GM12892 (cell line): ENCODE data around the gene TNK2.
"Not testable (repeated sequence)": the region's sequence is repeated elsewhere in the genome, so short reads cannot be mapped to it uniquely, and the experiment has no call there.

Source experiments
- DNase-seq: peaks from one replicate; pipeline ENCODE4 v3.0.0; 2011; ENCODE audit not compliant: insufficient read length
- FAIRE-seq: peaks from 2 replicates; lab custom pipeline; 2011; peaks lifted over from hg19 to GRCh38; lab: Jason Lieb, UNC
- POLR2A ChIP-seq: IDR thresholded peaks from 2 replicates; pipeline ENCODE4 v1.6.1; 2011; ENCODE audit warnings: low read depth, low read length, control low read depth
- POLR2AphosphoS5 ChIP-seq: IDR thresholded peaks from 2 replicates; pipeline ENCODE4 v1.6.1; 2011; ENCODE audit warnings: low read depth, low read length, control low read depth
- TAF1 ChIP-seq: IDR thresholded peaks from 2 replicates; pipeline ENCODE4 v1.6.1; 2011; ENCODE audit warnings: low read depth, mild to moderate bottlenecking, control low read depth, low read length, borderline replicate concordance

Gene TNK2

DNA sequence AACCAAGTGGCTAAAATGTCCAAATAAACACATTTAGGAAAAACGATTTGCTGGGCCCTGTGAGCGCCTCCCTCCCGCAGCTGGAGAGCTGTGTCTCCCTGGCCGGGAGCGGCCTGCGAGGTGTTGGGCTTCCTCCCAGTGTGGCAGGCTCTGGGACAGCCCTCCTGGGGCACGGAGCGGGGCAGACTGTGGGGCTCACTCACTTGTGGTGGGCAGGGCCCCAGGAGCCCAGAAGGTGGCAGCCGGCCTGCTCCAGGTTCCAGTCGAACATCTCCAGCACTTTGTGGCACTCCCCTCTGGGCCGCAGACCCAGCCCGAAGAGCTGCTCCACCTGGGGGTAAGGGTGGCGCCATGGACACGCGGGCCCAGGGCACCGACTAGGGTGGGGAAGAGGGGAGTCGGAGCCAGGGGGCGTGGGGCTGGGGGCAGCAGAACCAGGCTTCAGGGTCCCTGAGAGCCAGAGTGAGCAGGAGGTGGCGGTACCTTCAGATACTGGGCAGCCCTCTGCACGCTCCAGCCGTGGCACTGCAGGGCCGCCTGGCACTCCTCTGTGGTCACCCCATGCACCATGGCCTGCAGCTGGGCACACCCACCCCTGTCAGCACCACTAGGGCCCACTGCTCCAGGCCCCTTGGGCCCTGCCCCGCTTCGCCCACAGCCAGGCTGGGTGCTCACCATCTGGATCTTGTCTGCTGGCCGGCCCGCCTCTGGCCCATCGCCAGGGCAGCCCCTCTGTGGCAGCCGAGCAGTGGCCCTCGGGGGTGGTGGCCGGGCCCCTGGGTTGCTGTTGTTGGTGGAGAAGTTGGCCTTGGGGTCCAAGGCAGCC is 41.5 kb downstream of the TNK2 start:
- DNase-seq (no peak), FAIRE-seq (no peak)
- TF ChIP-seq POLR2A = no peak
- TF ChIP-seq POLR2AphosphoS5 = no peak

DNA sequence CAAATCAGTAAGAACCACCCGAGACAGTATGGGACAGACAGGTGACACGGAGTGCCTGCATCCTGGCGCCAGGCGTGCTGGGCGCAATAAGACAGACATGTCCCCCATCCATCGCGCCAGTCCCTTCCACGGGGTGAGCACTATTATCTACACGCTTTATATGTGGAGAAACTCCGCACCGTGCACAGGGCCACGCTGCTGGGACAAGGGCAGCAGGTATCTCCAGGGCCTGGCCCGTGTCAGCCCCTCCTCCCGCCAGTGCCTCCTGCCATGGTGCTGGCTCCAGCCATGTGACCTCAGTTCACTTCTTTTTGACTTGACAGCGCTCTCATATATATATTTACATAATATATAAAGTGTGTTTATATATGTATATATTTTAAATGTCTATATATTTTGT is 42.6 kb downstream of the TNK2 start:
- no peak for FAIRE-seq
- DNase-seq = no peak
- no peak for TF ChIP-seq TAF1
- TF ChIP-seq POLR2A = no peak
- TF ChIP-seq POLR2AphosphoS5 = no peak

DNA sequence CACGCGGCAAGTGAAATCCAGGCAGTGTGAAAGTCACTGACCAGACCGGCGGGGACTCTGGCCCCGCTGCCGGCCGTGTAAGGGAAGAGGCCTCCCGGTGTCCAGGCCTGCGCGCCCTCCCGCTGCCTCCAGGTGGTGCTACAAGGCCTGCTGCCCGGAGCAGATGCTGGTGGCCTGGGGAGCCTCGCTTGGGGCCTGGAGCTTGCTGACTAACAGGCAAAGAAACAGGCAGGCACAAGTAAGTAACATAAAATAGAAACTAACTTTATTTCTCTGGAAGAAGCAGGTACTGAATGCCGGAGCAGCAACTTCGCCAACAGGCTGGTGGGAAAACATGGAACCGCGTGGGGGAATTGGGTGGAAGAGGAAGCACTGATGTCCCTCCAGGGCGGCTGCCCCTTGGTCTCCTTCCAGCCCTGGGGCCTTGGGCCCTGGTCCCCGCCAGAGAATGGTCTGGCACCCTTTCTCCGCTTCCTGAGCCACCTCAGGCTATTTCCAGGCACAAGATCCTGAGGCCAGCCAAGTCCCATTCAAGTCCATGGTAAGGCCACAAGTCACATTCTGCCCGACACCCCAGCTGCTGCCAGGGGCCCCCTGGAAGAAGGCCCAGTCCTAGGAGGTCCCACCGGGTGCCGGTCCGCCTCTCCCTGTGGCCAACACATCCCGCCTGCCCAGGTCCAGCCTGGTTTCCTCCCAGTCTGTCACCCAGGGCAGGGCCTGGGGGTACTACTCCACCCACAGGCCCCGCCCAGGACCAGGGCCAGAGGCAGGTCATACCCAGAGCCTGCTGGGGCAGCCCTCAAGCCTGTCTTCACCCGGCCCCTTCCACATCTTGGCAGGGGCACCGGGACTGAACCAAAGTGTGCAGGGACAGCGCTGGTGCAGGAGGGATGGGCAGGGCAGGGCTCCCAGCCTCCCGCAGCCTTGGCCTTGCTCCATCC is 45.0 kb downstream of the TNK2 start:
- FAIRE-seq (peak; percentile 5), DNase-seq (peak; percentile 72)
- TF ChIP-seq TAF1 = no peak
- TF ChIP-seq POLR2AphosphoS5 = no peak
- no peak for TF ChIP-seq POLR2A

DNA sequence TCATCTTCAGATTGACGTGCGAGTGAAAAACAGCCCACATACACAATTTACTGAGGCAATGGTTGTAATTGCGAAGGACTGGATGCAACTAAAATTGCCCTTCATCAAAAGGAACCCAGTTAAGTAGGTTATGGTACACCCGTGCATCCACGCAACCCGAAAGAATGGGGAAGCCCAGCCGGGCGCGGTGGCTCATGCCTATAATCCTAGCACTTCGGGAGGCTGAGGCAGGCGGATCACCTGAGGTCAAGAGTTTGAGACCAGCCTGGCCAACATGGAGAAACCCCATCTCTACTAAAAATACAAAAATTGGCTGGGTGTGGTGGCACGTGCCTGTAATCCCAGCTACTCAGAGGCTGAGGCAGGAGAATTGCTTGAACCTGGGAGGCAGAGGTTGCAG is 46.0 kb downstream of the TNK2 start:
- FAIRE-seq, DNase-seq: not testable (repeated sequence)

DNA sequence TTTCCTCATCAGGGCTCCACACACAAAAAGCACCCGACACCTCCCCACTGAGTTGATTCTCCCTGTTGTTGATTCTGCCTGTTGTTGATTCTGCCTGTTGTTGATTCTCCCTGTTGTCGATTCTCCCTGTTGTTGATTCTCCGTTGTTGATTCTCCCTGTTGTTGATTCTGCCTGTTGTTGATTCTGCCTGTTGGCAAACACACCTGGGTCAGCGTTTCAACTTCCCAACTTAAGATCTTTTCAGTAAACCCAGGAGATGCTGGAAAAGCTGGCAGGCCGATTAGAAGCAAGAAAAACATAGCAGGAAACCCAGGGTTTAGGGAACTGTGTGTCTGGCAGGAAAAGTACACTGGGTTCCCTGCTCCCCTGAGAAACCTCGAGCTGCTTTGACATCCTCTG is 47.9 kb downstream of the TNK2 start:
- DNase-seq (no peak), FAIRE-seq (no peak)
- no peak for TF ChIP-seq POLR2AphosphoS5
- TF ChIP-seq TAF1 = no peak
- no peak for TF ChIP-seq POLR2A

GRCh38 chr3:195859846-195860411 is 48.4 kb downstream of the TNK2 start:
- no peak for TF ChIP-seq TAF1
- no peak for TF ChIP-seq POLR2A
- no peak for TF ChIP-seq POLR2AphosphoS5
- DNase-seq (no peak), FAIRE-seq (no peak)

GRCh38 chr3:195859061-195859845 is 49.1 kb downstream of the TNK2 start:
- peak; percentile 73 for DNase-seq
- TF ChIP-seq TAF1 = no peak
- TF ChIP-seq POLR2AphosphoS5 = no peak
- no peak for TF ChIP-seq POLR2A
- no peak for FAIRE-seq

DNA sequence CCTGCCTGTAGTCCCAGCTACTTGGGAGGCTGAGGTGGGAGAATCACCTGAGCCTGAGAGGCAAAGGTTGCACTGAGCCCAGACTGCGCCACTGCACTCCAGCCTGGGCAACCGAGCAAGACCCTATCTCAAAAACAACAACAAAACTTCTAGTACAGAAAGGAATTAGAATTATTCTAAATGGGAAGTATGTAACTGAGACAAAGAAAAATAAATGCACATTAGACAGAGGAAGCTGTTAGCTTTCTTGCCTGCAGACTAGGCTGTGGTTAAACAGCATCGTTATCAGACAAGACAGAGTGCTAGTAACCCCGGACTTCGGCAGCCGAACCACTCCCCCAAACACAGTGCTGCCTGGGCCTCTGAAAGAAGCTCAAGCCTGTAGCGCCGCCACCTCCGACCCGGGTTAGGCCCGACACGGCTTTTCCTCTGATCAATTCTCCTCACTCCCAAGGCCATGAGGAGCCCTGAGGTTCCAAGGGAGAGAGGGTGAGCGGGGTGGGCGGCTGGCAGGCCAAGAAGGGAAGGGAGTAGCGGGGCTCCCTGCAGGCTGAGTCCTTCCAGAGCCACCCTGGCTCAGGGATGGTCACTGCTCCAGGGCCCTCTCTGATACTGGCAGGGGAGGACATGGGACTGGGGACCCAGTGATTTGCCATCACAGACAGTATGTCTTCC is 51.8 kb downstream of the TNK2 start:
- no peak for DNase-seq
- FAIRE-seq = no peak
- TF ChIP-seq TAF1 (no peak), POLR2AphosphoS5 (no peak)

DNA sequence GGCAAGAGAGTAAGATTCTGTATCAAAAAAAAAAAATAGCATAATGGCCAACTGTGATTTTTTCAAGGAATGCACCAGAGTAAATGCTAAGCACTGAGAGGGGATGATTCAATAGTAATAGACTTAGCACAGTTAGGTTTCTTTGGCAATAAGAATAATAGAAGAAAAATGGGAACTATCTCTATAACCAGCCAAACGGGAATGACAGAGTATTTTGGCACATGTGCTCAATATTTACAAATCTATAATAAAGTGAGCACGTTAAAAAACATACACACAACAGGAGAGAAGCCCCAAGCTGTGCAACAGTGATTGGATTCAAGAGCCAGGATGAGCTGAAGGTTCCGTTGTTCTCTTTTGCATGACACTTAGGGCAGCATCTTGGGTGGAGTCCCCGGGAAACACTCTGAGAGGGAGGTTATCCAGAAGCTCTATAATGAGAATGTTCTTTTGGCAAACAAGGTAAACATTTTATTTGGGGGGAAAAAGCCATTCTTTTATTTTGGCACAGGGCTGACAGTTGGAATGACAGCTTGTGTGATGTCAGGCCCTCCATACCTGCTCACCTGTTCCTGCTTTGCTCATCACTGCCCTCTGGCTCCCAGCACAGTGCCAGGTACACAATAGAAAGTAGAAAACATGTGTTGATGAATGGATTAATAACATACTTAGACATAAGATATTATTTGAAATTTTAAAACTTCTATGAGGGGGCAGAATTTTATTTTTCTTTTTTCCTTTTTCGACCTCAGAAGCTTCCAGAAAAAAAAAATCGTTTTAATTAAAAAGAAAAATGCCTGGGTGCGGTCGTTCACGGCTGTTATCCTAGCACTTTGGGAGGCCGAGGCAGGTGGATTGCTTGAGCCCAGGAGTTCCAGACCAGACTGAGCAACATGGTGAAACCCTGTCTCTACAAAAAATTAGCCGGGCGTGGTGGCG is 52.6 kb downstream of the TNK2 start:
- DNase-seq (no peak), FAIRE-seq (no peak)
- no peak for TF ChIP-seq POLR2A
- no peak for TF ChIP-seq POLR2AphosphoS5
- no peak for TF ChIP-seq TAF1
